ENCODE results near the gene FAM72D.
"Not testable (repeated sequence)": the region's sequence is repeated elsewhere in the genome, so short reads cannot be mapped to it uniquely, and the experiment has no call there.

The FAM72D gene

GRCh38 chr1:145095284-145096057, at the start of gene FAM72D, which contains the start of gene SRGAP2B:
TSS of gene FAM72D (plus strand) at chr1:145095974. CDS start at chr1:145096848, 874 bp downstream.
TSS of gene SRGAP2B (minus strand) at chr1:145095328. CDS start at chr1:145092901, 2,427 bp downstream.
- DNase-seq: not testable (repeated sequence)

- not testable (repeated sequence) for DNase-seq
Observed at GRCh38 chr1:145047553-145047952, 48.2 kb upstream of the FAM72D start.

GRCh38 chr1:145048181-145048856, 47.5 kb upstream of the FAM72D start:
- DNase-seq: not testable (repeated sequence)

- not testable (repeated sequence) for DNase-seq
Observed at GRCh38 chr1:145052019-145052776, 43.6 kb upstream of the FAM72D start.

GRCh38 chr1:145053428-145053827, 42.3 kb upstream of the FAM72D start:
- DNase-seq: not testable (repeated sequence)

- not testable (repeated sequence) for DNase-seq
Observed at GRCh38 chr1:145055217-145055760, 40.5 kb upstream of the FAM72D start.

GRCh38 chr1:145058184-145058583, 37.6 kb upstream of the FAM72D start:
- DNase-seq: not testable (repeated sequence)

GRCh38 chr1:145063285-145063684, 32.5 kb upstream of the FAM72D start:
- not testable (repeated sequence) for DNase-seq

GRCh38 chr1:145063941-145064648, 31.7 kb upstream of the FAM72D start:
- not testable (repeated sequence) for DNase-seq

- not testable (repeated sequence) for DNase-seq
Observed at GRCh38 chr1:145065194-145065826, 30.5 kb upstream of the FAM72D start.

- not testable (repeated sequence) for DNase-seq
Observed at GRCh38 chr1:145066486-145066885, 29.3 kb upstream of the FAM72D start.

- not testable (repeated sequence) for DNase-seq
Observed at GRCh38 chr1:145071569-145071968, 24.2 kb upstream of the FAM72D start.

- DNase-seq: not testable (repeated sequence)
Observed at GRCh38 chr1:145074021-145074559, 21.7 kb upstream of the FAM72D start.

- not testable (repeated sequence) for DNase-seq
Observed at GRCh38 chr1:145076877-145077276, 18.9 kb upstream of the FAM72D start.

- not testable (repeated sequence) for DNase-seq
Observed at GRCh38 chr1:145077872-145078786, 17.6 kb upstream of the FAM72D start.

GRCh38 chr1:145078787-145079370, 16.9 kb upstream of the FAM72D start:
- DNase-seq: not testable (repeated sequence)

- not testable (repeated sequence) for DNase-seq
Observed at GRCh38 chr1:145079737-145080136, 16.0 kb upstream of the FAM72D start.

GRCh38 chr1:145080193-145080592, 15.6 kb upstream of the FAM72D start:
- DNase-seq: not testable (repeated sequence)

- DNase-seq: not testable (repeated sequence)
Observed at GRCh38 chr1:145082483-145083255, 13.1 kb upstream of the FAM72D start.

Data from NCI-H1930 (cell line).